HepG2 (cell line): ENCODE data around the gene NOX4.
"Not testable (repeated sequence)": the region's sequence is repeated elsewhere in the genome, so short reads cannot be mapped to it uniquely, and the experiment has no call there.

Experiments used
- FOXA1 ChIP-seq, 2 experiments: fragments of 450-650 bp in 1 of 2; sonication (generic) in 1 of 2; formaldehyde crosslinking in 1 of 2; IDR thresholded peaks; 2 replicates each; pipeline versions ENCODE4 v1.4.0 to v1.6.1; 2016 to 2020; ENCODE audit warnings: missing genetic modification reagents in 1 of 2
- FOXK1 ChIP-seq: sonication (generic); formaldehyde crosslinking; IDR thresholded peaks from 2 replicates; pipeline ENCODE4 v1.4.0; 2020; ENCODE audit warnings: low read depth, missing genetic modification reagents, borderline replicate concordance
- JARID2 ChIP-seq: sonication (generic); formaldehyde crosslinking; IDR thresholded peaks from 2 replicates; pipeline ENCODE4 v1.8.1; 2023; ENCODE audit warnings: missing genetic modification reagents, inconsistent platforms; ENCODE audit not compliant: insufficient replicate concordance
- POLR2AphosphoS5 ChIP-seq: IDR thresholded peaks from 2 replicates; pipeline ENCODE4 v1.6.1; 2012; ENCODE audit warnings: low read depth, low read length
- REST ChIP-seq, 2 experiments: IDR thresholded peaks; 2 replicates each; pipeline ENCODE4 v1.6.1; 2011 to 2012; ENCODE audit warnings: low read length in 2 of 2, borderline replicate concordance in 1 of 2, low read depth in 1 of 2, mild to moderate bottlenecking in 1 of 2, moderate library complexity in 1 of 2
- SNAPC5 ChIP-seq: sonication (generic); formaldehyde crosslinking; IDR thresholded peaks from 2 replicates; pipeline ENCODE4 v1.8.1; 2023; ENCODE audit warnings: mild to moderate bottlenecking, missing genetic modification reagents, borderline replicate concordance
- ZZZ3 ChIP-seq: sonication (generic); formaldehyde crosslinking; IDR thresholded peaks from 2 replicates; pipeline ENCODE4 v1.4.0; 2020; ENCODE audit warnings: missing genetic modification reagents, mild to moderate bottlenecking, borderline replicate concordance
- TF ChIP-seq, protein P1 (sequence below): sonication (generic); formaldehyde crosslinking; IDR thresholded peaks from 2 replicates; pipeline ENCODE4 v1.5.0; 2020; ENCODE audit warnings: mild to moderate bottlenecking, missing genetic modification reagents, moderate library complexity

- TF ChIP-seq JARID2 (CRISPR knock-in tag); FOXA1 (IDR thresholded peaks at IDR 0.05); FOXA1 (CRISPR knock-in tag; IDR thresholded peaks at IDR 0.05); FOXK1 (CRISPR knock-in tag); ZZZ3 (CRISPR knock-in tag); REST (IDR thresholded peaks at IDR 0.05; ENCODE audit: borderline replicate concordance in 1 of 2, low read depth in 1 of 2, low read length in 2 of 2); SNAPC5 (CRISPR knock-in tag); POLR2AphosphoS5: not testable (repeated sequence)
- TF ChIP-seq, protein P1, sequence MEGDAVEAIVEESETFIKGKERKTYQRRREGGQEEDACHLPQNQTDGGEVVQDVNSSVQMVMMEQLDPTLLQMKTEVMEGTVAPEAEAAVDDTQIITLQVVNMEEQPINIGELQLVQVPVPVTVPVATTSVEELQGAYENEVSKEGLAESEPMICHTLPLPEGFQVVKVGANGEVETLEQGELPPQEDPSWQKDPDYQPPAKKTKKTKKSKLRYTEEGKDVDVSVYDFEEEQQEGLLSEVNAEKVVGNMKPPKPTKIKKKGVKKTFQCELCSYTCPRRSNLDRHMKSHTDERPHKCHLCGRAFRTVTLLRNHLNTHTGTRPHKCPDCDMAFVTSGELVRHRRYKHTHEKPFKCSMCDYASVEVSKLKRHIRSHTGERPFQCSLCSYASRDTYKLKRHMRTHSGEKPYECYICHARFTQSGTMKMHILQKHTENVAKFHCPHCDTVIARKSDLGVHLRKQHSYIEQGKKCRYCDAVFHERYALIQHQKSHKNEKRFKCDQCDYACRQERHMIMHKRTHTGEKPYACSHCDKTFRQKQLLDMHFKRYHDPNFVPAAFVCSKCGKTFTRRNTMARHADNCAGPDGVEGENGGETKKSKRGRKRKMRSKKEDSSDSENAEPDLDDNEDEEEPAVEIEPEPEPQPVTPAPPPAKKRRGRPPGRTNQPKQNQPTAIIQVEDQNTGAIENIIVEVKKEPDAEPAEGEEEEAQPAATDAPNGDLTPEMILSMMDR (CRISPR knock-in tag) = not testable (repeated sequence)
These were observed 210.0 kb downstream of the NOX4 start for GRCh38 chr11:89281032-89281677.
